Measurements from ENCODE around the gene TMEM150B. TPM values are rescaled to one million over a fixed set of nuclear protein-coding genes. Genes with fewer than 3 reads are reported as not detected.

Gene TMEM150B, protein sequence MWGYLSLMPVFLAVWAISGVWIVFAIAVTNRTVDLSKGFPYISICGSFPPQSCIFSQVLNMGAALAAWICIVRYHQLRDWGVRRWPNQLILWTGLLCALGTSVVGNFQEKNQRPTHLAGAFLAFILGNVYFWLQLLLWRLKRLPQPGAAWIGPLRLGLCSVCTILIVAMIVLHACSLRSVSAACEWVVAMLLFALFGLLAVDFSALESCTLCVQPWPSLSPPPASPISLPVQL
- total RNA-seq (2016; rRNA removed; fragmentation: Illumina TruSeq; extraction: Trizol) (0.74 and 1.3 TPM in 2 replicates), polyA plus RNA-seq (2011; rRNA removed) (1.8 and 2.9 TPM in 2 replicates), polyA minus RNA-seq (2011; rRNA and poly(A)+ RNA removed; ENCODE audit: low replicate concordance) (5.1 TPM in 1 of 2 replicates, not detected in the other), Bru-seq, nascent RNA (percentile 43 among the genes with signal in this experiment), BruChase-seq, experiment 1, labeled RNA remaining after a 6-hour chase (percentile 54 among the genes with signal in this experiment), BruChase-seq, experiment 2, labeled RNA remaining after a 2-hour chase (percentile 50 among the genes with signal in this experiment)
- total RNA-seq (2016; cell fraction: cytosol; rRNA removed; fragmentation: Illumina TruSeq; extraction: Trizol; ENCODE audit: low read depth) = 0.79 and 1.0 TPM in 2 replicates
- total RNA-seq (2016; cell fraction: insoluble cytoplasmic fraction; rRNA removed; fragmentation: Illumina TruSeq; extraction: Trizol) = 0.70 and 1.0 TPM in 2 replicates
- total RNA-seq (2016; cell fraction: membrane; rRNA removed; fragmentation: Illumina TruSeq; extraction: Trizol) = 0.62 and 0.77 TPM in 2 replicates
- 0.84 and 1.5 TPM in 2 replicates for total RNA-seq (2016; cell fraction: nucleus; rRNA removed; fragmentation: Illumina TruSeq; extraction: Trizol)
- polyA plus RNA-seq (2011; cell fraction: cytosol; rRNA removed) = 2.4 and 2.5 TPM in 2 replicates
- polyA plus RNA-seq (2011; cell fraction: nucleus; rRNA removed) = 6.2 and 7.0 TPM in 2 replicates
- 3.3 and 3.4 TPM in 2 replicates for polyA plus RNA-seq (2012)
- polyA plus RNA-seq (2016; cell fraction: cytosol; fragmentation: Illumina TruSeq; extraction: Trizol; ENCODE audit: low read depth) = 0.33 and 0.50 TPM in 2 replicates
- polyA plus RNA-seq (2016; cell fraction: insoluble cytoplasmic fraction; fragmentation: Illumina TruSeq; extraction: Trizol; ENCODE audit: low read depth) = 0.37 and 0.74 TPM in 2 replicates
- 0.28 and 1.2 TPM in 2 replicates for polyA plus RNA-seq (2016; cell fraction: membrane; fragmentation: Illumina TruSeq; extraction: Trizol; ENCODE audit: low read depth)
- 1.7 and 1.9 TPM in 2 replicates for polyA plus RNA-seq (2016; cell fraction: nucleus; fragmentation: Illumina TruSeq; extraction: Trizol; ENCODE audit: insufficient read depth, low read depth)
- polyA minus RNA-seq (2011; cell fraction: cytosol; rRNA and poly(A)+ RNA removed) = 1.9 and 2.7 TPM in 2 replicates
- 1.4 and 1.5 TPM in 2 replicates for polyA minus RNA-seq (2011; cell fraction: nucleus; rRNA and poly(A)+ RNA removed)
- long read RNA-seq, experiment 1, partial matches to known transcripts = 0 of 2 reads
- long read RNA-seq, experiment 1, other reads (novel, unspliced or antisense) = 2 of 2 reads
- long read RNA-seq, experiment 2, partial matches to known transcripts = 2 of 4 reads
- long read RNA-seq, experiment 2, other reads (novel, unspliced or antisense) = 2 of 4 reads

GRCh38 chr19:55325172-55325571 is at the start of gene TMEM150B:
TSS of gene TMEM150B (minus strand) at chr19:55325341. CDS start at chr19:55321036, 4,305 bp downstream.
- no peak within 1 kb of the TSS for H2AFZ ChIP-seq (ENCODE audit: low read length)
- intact Hi-C loops (cut with micrococcal nuclease; ENCODE audit: unreplicated experiment) (no loop called here), in situ Hi-C loops (cut with HindIII; ENCODE audit: extremely low pct_ligation_motif_present, low pct_unique_long_range_greater_than_20kb) (no loop called here)
- no peak for ATAC-seq
- FAIRE-seq = no peak
- H3K4me2 ChIP-seq (ENCODE audit: low read depth, low read length) = no peak within 1 kb of the TSS; the same call in 1 of the 2 replicates
- POLR2A ChIA-PET = no interaction called here
- H3K9me3 ChIP-seq (ENCODE audit: low read length) = no peaks in the 10 kb centered on the region
- H4K20me1 ChIP-seq (ENCODE audit: insufficient read depth, low read length) = no peaks in the 10 kb centered on the region
- no peak within 1 kb of the TSS for H3K4me3 ChIP-seq (replicated peaks in 1 of 3; ENCODE audit: insufficient read depth in 1 of 3, low read depth in 2 of 3, low read length in 3 of 3)
- no peak for DNase-seq (ENCODE audit: low spot score)
- H3K9ac ChIP-seq (ENCODE audit: insufficient read depth, low read depth, low read length) = no peak within 1 kb of the TSS
- H3K4me1 ChIP-seq (ENCODE audit: insufficient read depth, low read length) = peaks cover 55% of the 10 kb centered on the region
- whole genome bisulfite sequencing (ENCODE audit: low lambda C conversion rate) = 73% methylated on average over 13 of the region's 14 CpGs
- no TSS peak for BruUV-seq (replicated peaks)
- CTCF ChIA-PET (ENCODE audit: low intra/inter-chr PET ratio, low total read pairs) = no interaction called here
- no peaks in the 10 kb centered on the region for H3K79me2 ChIP-seq (ENCODE audit: insufficient read depth, low read length)
- H3K27me3 ChIP-seq (ENCODE audit: control insufficient read depth in 1 of 2, insufficient read depth in 2 of 2, low read length in 2 of 2) = no peaks in the 10 kb centered on the region; a peak in 1 of 5 replicates
- H3K27ac ChIP-seq (ENCODE audit: extremely low read length, insufficient read depth, low read length) = no peak within 1 kb of the TSS
- H3K36me3 ChIP-seq (replicated peaks in 1 of 2; ENCODE audit: control insufficient read depth in 1 of 2, insufficient read depth in 2 of 2, low read length in 2 of 2) = no peaks in the 10 kb centered on the region
- TF ChIP-seq MAZ (IDR thresholded peaks at IDR 0.05; ENCODE audit: borderline replicate concordance, low read depth, low read length) = no peak
- TF ChIP-seq MAZ (CRISPR knock-in tag; IDR thresholded peaks at IDR 0.05; ENCODE audit: low read depth) = no peak
- TF ChIP-seq TMF1 (CRISPR knock-in tag; IDR thresholded peaks at IDR 0.05; ENCODE audit: low read depth) = no peak
- no peak for TF ChIP-seq ZNF430 (CRISPR knock-in tag; IDR thresholded peaks at IDR 0.05)
- no peak for TF ChIP-seq SALL2 (CRISPR knock-in tag; IDR thresholded peaks at IDR 0.05)
- no peak for TF ChIP-seq ERF (CRISPR knock-in tag; IDR thresholded peaks at IDR 0.05)
- TF ChIP-seq, protein P1, sequence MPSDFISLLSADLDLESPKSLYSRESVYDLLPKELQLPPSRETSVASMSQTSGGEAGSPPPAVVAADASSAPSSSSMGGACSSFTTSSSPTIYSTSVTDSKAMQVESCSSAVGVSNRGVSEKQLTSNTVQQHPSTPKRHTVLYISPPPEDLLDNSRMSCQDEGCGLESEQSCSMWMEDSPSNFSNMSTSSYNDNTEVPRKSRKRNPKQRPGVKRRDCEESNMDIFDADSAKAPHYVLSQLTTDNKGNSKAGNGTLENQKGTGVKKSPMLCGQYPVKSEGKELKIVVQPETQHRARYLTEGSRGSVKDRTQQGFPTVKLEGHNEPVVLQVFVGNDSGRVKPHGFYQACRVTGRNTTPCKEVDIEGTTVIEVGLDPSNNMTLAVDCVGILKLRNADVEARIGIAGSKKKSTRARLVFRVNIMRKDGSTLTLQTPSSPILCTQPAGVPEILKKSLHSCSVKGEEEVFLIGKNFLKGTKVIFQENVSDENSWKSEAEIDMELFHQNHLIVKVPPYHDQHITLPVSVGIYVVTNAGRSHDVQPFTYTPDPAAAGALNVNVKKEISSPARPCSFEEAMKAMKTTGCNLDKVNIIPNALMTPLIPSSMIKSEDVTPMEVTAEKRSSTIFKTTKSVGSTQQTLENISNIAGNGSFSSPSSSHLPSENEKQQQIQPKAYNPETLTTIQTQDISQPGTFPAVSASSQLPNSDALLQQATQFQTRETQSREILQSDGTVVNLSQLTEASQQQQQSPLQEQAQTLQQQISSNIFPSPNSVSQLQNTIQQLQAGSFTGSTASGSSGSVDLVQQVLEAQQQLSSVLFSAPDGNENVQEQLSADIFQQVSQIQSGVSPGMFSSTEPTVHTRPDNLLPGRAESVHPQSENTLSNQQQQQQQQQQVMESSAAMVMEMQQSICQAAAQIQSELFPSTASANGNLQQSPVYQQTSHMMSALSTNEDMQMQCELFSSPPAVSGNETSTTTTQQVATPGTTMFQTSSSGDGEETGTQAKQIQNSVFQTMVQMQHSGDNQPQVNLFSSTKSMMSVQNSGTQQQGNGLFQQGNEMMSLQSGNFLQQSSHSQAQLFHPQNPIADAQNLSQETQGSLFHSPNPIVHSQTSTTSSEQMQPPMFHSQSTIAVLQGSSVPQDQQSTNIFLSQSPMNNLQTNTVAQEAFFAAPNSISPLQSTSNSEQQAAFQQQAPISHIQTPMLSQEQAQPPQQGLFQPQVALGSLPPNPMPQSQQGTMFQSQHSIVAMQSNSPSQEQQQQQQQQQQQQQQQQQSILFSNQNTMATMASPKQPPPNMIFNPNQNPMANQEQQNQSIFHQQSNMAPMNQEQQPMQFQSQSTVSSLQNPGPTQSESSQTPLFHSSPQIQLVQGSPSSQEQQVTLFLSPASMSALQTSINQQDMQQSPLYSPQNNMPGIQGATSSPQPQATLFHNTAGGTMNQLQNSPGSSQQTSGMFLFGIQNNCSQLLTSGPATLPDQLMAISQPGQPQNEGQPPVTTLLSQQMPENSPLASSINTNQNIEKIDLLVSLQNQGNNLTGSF (CRISPR knock-in tag; IDR thresholded peaks at IDR 0.05) = no peak
- no peak for TF ChIP-seq ZNF780A (CRISPR knock-in tag; IDR thresholded peaks at IDR 0.05)
- TF ChIP-seq ZNF720 (CRISPR knock-in tag; IDR thresholded peaks at IDR 0.05) = no peak
- TF ChIP-seq, protein P2, sequence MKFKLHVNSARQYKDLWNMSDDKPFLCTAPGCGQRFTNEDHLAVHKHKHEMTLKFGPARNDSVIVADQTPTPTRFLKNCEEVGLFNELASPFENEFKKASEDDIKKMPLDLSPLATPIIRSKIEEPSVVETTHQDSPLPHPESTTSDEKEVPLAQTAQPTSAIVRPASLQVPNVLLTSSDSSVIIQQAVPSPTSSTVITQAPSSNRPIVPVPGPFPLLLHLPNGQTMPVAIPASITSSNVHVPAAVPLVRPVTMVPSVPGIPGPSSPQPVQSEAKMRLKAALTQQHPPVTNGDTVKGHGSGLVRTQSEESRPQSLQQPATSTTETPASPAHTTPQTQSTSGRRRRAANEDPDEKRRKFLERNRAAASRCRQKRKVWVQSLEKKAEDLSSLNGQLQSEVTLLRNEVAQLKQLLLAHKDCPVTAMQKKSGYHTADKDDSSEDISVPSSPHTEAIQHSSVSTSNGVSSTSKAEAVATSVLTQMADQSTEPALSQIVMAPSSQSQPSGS (CRISPR knock-in tag; IDR thresholded peaks at IDR 0.05) = no peak
- no peak for TF ChIP-seq RFXANK (CRISPR knock-in tag; IDR thresholded peaks at IDR 0.05)
- TF ChIP-seq NCOA2 (CRISPR knock-in tag; IDR thresholded peaks at IDR 0.05) = no peak
- TF ChIP-seq MIER3 (CRISPR knock-in tag; IDR thresholded peaks at IDR 0.05; ENCODE audit: borderline replicate concordance) = no peak

Measured in HepG2 (cell line).